KMS-11 (cell line): ENCODE measurements around the gene ZNF770.
"Not testable (repeated sequence)": the region's sequence is repeated elsewhere in the genome, so short reads cannot be mapped to it uniquely, and the experiment has no call there.

Experiments used
- H2AFZ ChIP-seq: fragments of 200-600 bp; sonication (generic); 2 replicates; pipeline ENCODE4 v1.6.1; 2016; ENCODE audit warnings: antibody characterized with exemption, mixed run types, low read depth
- H3K27ac ChIP-seq: fragments of 200-600 bp; sonication (generic); 2 replicates; pipeline ENCODE4 v1.6.1; 2016; ENCODE audit warnings: mild to moderate bottlenecking, mixed run types
- H3K27me3 ChIP-seq: fragments of 200-600 bp; sonication (generic); 2 replicates; pipeline ENCODE4 v1.6.1; 2017; ENCODE audit warnings: mild to moderate bottlenecking, low read depth, mixed run types, moderate library complexity; ENCODE audit not compliant: insufficient read depth
- H3K36me3 ChIP-seq: fragments of 200-600 bp; sonication (generic); 2 replicates; pipeline ENCODE4 v1.6.1; 2017; ENCODE audit warnings: mild to moderate bottlenecking, mixed run types; ENCODE audit not compliant: insufficient read depth
- H3K4me1 ChIP-seq: fragments of 200-600 bp; sonication (generic); 2 replicates; pipeline ENCODE4 v1.6.1; 2016; ENCODE audit warnings: mild to moderate bottlenecking, low read depth, mixed run types; ENCODE audit not compliant: poor library complexity, severe bottlenecking
- H3K4me2 ChIP-seq: fragments of 200-600 bp; sonication (generic); 2 replicates; pipeline ENCODE4 v1.7.0; 2016; ENCODE audit warnings: mild to moderate bottlenecking, mixed run types
- H3K4me3 ChIP-seq: fragments of 200-600 bp; sonication (generic); IDR thresholded peaks from 2 replicates; pipeline ENCODE4 v1.6.1; 2017; ENCODE audit warnings: low read depth, low read length, mixed read lengths; ENCODE audit not compliant: insufficient read depth
- H3K79me2 ChIP-seq: fragments of 200-600 bp; sonication (generic); 2 replicates; pipeline ENCODE4 v1.6.1; 2016; ENCODE audit warnings: low read depth, mixed run types; ENCODE audit not compliant: insufficient read depth
- H3K9ac ChIP-seq: fragments of 200-600 bp; sonication (generic); 2 replicates; pipeline ENCODE4 v1.6.1; 2016; ENCODE audit warnings: mild to moderate bottlenecking, mixed run types
- H4K20me1 ChIP-seq: fragments of 200-600 bp; sonication (generic); 2 replicates; pipeline ENCODE4 v1.6.1; 2016; ENCODE audit warnings: mild to moderate bottlenecking, mixed run types; ENCODE audit not compliant: insufficient read depth
- TF ChIP-seq, protein P1 (sequence below): fragments of 200-600 bp; sonication (generic); conservative IDR thresholded peaks from 2 replicates; pipeline ENCODE4 v1.6.1; 2017; ENCODE audit warnings: low read depth, mild to moderate bottlenecking, antibody characterized with exemption, low read length, moderate library complexity, mixed read lengths

Gene ZNF770

DNA sequence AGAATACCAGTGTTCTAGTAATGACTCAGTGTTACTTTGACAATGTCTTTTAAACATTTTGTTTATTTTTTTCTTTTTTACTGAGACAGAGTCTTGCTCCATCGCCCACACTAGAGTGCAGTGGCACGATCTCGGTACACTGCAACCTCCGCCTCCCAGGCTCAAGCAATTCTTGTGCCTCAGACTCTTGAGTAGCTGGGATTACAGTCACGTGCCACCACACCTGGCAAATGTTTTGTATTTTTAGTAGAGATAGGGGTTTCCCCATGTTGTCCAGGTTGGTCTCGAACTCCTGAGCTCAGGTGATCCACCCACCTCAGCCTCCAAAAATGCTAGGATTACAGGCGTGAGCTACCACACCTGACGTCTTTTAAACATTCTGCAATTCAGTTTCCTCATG lies 34.2 kb downstream of the ZNF770 start:
- Histone ChIP-seq H3K36me3 (no peaks in the 10 kb centered on the region), H3K9ac (no peak overlapping the region), H3K4me1 (no peaks in the 10 kb centered on the region), H3K4me3 (no peak overlapping the region), H3K79me2 (no peaks in the 10 kb centered on the region; the same call in 1 of the 2 replicates), H4K20me1 (no peaks in the 10 kb centered on the region), H2AFZ (no peak overlapping the region), H3K27ac (no peak overlapping the region), H3K4me2 (no peak overlapping the region), H3K27me3 (no peaks in the 10 kb centered on the region)
- TF ChIP-seq, protein P1, sequence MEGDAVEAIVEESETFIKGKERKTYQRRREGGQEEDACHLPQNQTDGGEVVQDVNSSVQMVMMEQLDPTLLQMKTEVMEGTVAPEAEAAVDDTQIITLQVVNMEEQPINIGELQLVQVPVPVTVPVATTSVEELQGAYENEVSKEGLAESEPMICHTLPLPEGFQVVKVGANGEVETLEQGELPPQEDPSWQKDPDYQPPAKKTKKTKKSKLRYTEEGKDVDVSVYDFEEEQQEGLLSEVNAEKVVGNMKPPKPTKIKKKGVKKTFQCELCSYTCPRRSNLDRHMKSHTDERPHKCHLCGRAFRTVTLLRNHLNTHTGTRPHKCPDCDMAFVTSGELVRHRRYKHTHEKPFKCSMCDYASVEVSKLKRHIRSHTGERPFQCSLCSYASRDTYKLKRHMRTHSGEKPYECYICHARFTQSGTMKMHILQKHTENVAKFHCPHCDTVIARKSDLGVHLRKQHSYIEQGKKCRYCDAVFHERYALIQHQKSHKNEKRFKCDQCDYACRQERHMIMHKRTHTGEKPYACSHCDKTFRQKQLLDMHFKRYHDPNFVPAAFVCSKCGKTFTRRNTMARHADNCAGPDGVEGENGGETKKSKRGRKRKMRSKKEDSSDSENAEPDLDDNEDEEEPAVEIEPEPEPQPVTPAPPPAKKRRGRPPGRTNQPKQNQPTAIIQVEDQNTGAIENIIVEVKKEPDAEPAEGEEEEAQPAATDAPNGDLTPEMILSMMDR: no peak

DNA sequence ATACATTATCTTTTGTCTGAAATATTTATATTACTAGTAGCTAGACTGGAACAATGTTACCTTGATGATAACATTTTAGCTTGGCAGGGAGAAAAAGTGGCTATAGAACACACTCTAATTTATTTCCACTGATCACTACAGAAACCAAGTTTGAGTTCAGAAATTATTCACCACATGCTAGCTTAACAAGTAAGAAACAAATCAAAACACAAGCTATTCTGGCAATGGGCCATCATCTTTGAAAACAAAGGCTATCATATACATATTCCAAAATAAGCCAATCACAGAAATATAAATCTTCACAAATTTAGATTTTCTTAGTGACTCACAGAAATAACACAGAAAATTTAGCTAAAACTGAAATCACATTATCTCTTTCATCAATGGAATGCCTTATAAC lies 35.6 kb downstream of the ZNF770 start:
- H3K4me1 ChIP-seq: no peaks in the 10 kb centered on the region
- no peaks in the 10 kb centered on the region for H3K27me3 ChIP-seq
- no peak overlapping the region for H3K9ac ChIP-seq
- H3K4me3 ChIP-seq: no peak overlapping the region
- no peaks in the 10 kb centered on the region; the same call in 1 of the 2 replicates for H3K79me2 ChIP-seq
- no peaks in the 10 kb centered on the region; the same call in 1 of the 2 replicates for H3K36me3 ChIP-seq
- H3K27ac ChIP-seq: no peak overlapping the region
- no peak overlapping the region for H3K4me2 ChIP-seq
- TF ChIP-seq, protein P1: no peak
- no peak overlapping the region for H2AFZ ChIP-seq
- H4K20me1 ChIP-seq: no peaks in the 10 kb centered on the region

DNA sequence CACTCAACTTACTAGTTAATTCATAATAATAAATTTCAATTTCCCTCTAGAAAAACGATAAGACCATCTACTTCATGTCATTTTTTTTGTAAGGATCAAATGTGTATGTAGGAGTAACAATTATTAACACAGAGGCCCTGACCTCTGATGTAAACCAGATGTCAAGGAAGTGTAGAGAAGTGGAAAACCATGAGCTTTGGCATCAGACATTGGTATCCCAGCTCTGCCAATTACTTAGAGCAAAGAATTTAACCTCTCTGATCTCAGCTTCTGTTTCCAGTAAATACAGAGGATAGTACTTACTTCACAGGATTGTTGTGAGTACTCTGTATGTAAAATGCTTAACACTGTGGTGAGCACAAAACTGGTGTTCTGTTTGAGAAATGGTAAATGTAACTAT lies 36.1 kb downstream of the ZNF770 start:
- Histone ChIP-seq H3K4me3 (no peak overlapping the region), H4K20me1 (no peaks in the 10 kb centered on the region), H3K9ac (no peak overlapping the region), H3K27ac (no peak overlapping the region), H3K79me2 (no peaks in the 10 kb centered on the region; the same call in 1 of the 2 replicates), H3K4me2 (no peak overlapping the region), H2AFZ (no peak overlapping the region), H3K4me1 (no peaks in the 10 kb centered on the region), H3K27me3 (no peaks in the 10 kb centered on the region), H3K36me3 (no peaks in the 10 kb centered on the region; the same call in 1 of the 2 replicates)
- TF ChIP-seq, protein P1: no peak

DNA sequence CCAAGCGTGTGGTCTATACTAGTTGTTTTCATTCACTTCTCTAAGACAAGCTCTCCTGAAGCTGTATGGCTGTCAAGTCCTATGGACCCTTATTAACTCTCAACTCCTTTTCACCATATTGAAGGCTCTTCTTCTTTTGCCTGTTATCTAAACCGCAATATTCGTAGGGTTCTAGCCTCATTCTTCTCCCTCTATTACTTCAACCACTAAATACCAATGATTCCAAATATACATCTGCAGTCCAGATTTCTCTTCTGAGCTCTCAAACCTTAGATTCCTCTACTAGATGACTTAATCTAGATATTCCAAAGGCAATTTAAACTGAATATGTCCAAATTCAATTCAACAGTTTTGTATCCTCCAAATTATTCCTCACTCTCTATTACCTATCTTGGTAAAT lies 43.2 kb downstream of the ZNF770 start:
- no peaks in the 10 kb centered on the region; the same call in 1 of the 2 replicates for H3K36me3 ChIP-seq
- no peak overlapping the region for H3K9ac ChIP-seq
- no peaks in the 10 kb centered on the region for H3K79me2 ChIP-seq
- no peak overlapping the region for H2AFZ ChIP-seq
- no peak overlapping the region for H3K4me3 ChIP-seq
- no peaks in the 10 kb centered on the region for H4K20me1 ChIP-seq
- H3K27me3 ChIP-seq: no peaks in the 10 kb centered on the region
- H3K4me1 ChIP-seq: no peaks in the 10 kb centered on the region
- H3K4me2 ChIP-seq: no peak overlapping the region
- TF ChIP-seq, protein P1: no peak
- H3K27ac ChIP-seq: no peak overlapping the region

DNA sequence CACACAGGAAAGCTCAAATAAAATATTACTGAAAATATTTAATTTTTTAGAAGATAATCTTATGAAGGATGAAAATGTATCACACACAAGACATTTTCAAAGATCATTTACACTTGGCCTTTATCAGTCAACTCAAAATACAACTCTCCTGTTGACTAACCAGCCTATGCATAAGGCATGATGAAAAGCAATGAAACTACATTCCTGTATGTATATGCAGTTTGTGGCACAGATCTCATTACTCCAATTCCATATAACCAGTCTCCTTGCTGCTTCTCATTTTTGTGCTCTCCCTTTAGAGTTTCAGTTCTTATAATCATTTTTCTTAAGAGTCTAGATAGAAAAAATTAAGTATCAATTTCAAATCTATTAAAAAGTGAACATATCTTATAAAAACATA lies 44.4 kb downstream of the ZNF770 start:
- no peaks in the 10 kb centered on the region for H3K27me3 ChIP-seq
- no peak overlapping the region for H2AFZ ChIP-seq
- no peaks in the 10 kb centered on the region for H3K79me2 ChIP-seq
- H3K36me3 ChIP-seq: no peaks in the 10 kb centered on the region; the same call in 1 of the 2 replicates
- TF ChIP-seq, protein P1: no peak
- H3K4me1 ChIP-seq: no peaks in the 10 kb centered on the region
- no peak overlapping the region for H3K4me3 ChIP-seq
- no peak overlapping the region for H3K27ac ChIP-seq
- H3K9ac ChIP-seq: no peak overlapping the region
- H3K4me2 ChIP-seq: no peak overlapping the region
- H4K20me1 ChIP-seq: no peaks in the 10 kb centered on the region

DNA sequence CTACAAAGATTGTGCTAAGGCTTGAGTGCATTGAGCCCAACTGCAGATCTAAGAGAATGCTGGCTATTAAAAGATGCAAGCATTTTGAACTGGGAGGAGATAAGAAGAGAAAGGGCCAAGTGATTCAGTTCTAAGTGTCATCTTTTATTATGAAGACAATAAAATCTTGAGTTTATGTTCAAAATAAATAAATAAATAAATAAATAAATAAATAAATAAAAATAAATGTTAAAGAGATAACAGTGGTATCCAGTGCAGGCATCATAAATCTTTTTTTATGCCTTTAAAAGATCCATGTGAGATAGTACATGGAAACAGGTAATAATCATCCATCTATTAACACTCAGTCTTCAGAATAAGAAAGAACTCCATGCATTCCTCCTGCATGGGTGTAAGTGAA lies 44.8 kb downstream of the ZNF770 start:
- H3K79me2 ChIP-seq, H3K36me3 ChIP-seq: not testable (repeated sequence)

More for the DNA sequence above, 44.8 kb downstream of the ZNF770 start:
- H3K4me1 ChIP-seq, H3K4me3 ChIP-seq, H3K27ac ChIP-seq, H4K20me1 ChIP-seq, H3K27me3 ChIP-seq, H2AFZ ChIP-seq, H3K9ac ChIP-seq, H3K4me2 ChIP-seq: not testable (repeated sequence)
